Left ventricle myocardium inferior (tissue), 1 donor: ENCODE data around the gene ARHGAP4. TPM values are rescaled to one million over a fixed set of nuclear protein-coding genes. Genes with fewer than 3 reads are reported as not detected.

Experiments
- DNase-seq: peaks from one replicate; pipeline ENCODE4 v3.0.0-alpha.2; 2020
- H3K27ac ChIP-seq: fragments of 200-600 bp; replicated peaks from 2 replicates; pipeline ENCODE4 v1.8.0; 2021
- H3K27me3 ChIP-seq: fragments of 200-600 bp; 2 replicates; pipeline ENCODE4 v1.8.0; 2021; ENCODE audit warnings: low read depth
- H3K36me3 ChIP-seq: fragments of 200-600 bp; 2 replicates; pipeline ENCODE4 v1.8.0; 2021
- H3K4me1 ChIP-seq: fragments of 200-600 bp; 2 replicates; pipeline ENCODE4 v1.8.0; 2021
- H3K4me3 ChIP-seq: fragments of 200-600 bp; 2 replicates; pipeline ENCODE4 v1.8.0; 2021; ENCODE audit warnings: mild to moderate bottlenecking, moderate library complexity
- H3K9me3 ChIP-seq: fragments of 200-600 bp; replicated peaks from 2 replicates; pipeline ENCODE4 v1.8.0; 2021
- intact Hi-C: fragments of 100-400 bp; cut with micrococcal nuclease; formaldehyde crosslinking; loops from one replicate; pipeline ENCODE4 v1.11.0; 2022
- total RNA-seq: library from RNA; stranded (reverse); fragmentation: NEBNext Ultra II Directional; extraction: Animal tissue kit (Norgen Biotek cat#: 25700); gene quantifications from one replicate; pipeline ENCODE4 v1.2.1, GENCODE V29; 2021
- TF ChIP-seq, protein P1 (sequence below): fragments of 200-600 bp; IDR thresholded peaks from 2 replicates; pipeline ENCODE4 v1.8.0; 2021; ENCODE audit warnings: antibody characterized with exemption, mild to moderate bottlenecking, borderline replicate concordance
- donor health status: DM: no; HTN: yes; CAD: no; lungs with severe emphysema.

The ARHGAP4 gene
- total RNA-seq, 1 donor from 2014 or later, result 10.0 TPM

- peaks cover 11% of the 10 kb centered on the region for H3K27me3 ChIP-seq
- intact Hi-C loops, result no loop called here
- H3K4me1 ChIP-seq, result no peaks in the 10 kb centered on the region
- no peak overlapping the region for H3K4me3 ChIP-seq
- H3K36me3 ChIP-seq, result no peaks in the 10 kb centered on the region
- TF ChIP-seq, protein P1, sequence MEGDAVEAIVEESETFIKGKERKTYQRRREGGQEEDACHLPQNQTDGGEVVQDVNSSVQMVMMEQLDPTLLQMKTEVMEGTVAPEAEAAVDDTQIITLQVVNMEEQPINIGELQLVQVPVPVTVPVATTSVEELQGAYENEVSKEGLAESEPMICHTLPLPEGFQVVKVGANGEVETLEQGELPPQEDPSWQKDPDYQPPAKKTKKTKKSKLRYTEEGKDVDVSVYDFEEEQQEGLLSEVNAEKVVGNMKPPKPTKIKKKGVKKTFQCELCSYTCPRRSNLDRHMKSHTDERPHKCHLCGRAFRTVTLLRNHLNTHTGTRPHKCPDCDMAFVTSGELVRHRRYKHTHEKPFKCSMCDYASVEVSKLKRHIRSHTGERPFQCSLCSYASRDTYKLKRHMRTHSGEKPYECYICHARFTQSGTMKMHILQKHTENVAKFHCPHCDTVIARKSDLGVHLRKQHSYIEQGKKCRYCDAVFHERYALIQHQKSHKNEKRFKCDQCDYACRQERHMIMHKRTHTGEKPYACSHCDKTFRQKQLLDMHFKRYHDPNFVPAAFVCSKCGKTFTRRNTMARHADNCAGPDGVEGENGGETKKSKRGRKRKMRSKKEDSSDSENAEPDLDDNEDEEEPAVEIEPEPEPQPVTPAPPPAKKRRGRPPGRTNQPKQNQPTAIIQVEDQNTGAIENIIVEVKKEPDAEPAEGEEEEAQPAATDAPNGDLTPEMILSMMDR, result no peak
- no peak for DNase-seq
- H3K9me3 ChIP-seq, result no peaks in the 10 kb centered on the region
- H3K27ac ChIP-seq, result no peak overlapping the region
Observed at GRCh38 chrX:153864561-153865320, 61.3 kb downstream of the ARHGAP4 start.

DNA sequence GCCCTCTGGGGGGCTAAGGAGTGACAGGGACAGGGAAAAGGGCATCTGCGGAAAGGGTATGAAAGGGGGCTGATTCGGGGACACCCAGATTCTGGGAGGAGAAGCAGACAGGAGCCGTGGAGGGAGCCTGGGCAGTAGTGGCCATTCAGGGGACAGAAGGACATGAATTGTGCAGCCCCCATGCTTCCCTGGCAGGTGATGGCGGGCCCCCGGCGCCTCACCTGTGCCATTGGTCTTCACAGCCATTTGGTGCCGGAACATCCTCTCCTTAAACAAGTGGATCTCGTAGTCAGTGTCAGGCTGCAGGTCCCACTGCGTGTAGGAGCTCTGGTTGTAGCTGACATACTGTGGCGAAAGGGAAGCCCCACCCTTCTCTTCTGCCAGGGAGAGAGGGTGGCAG is 62.0 kb downstream of the ARHGAP4 start:
- Histone ChIP-seq H3K9me3 (no peaks in the 10 kb centered on the region), H3K36me3 (no peaks in the 10 kb centered on the region), H3K4me1 (no peaks in the 10 kb centered on the region), H3K27me3 (peaks cover 11% of the 10 kb centered on the region), H3K27ac (no peak overlapping the region), H3K4me3 (no peak overlapping the region)
- intact Hi-C loops, result no loop called here
- TF ChIP-seq, protein P1, result no peak
- no peak for DNase-seq

- Histone ChIP-seq H3K9me3 (no peaks in the 10 kb centered on the region), H3K27me3 (peaks cover 11% of the 10 kb centered on the region), H3K4me1 (no peaks in the 10 kb centered on the region), H3K36me3 (no peaks in the 10 kb centered on the region), H3K4me3 (no peak overlapping the region), H3K27ac (no peak overlapping the region)
- no peak for DNase-seq
- TF ChIP-seq, protein P1, result no peak
- intact Hi-C loops, result no loop called here
Observed at GRCh38 chrX:153863251-153863991, 62.6 kb downstream of the ARHGAP4 start.

- Histone ChIP-seq H3K27me3 (peaks cover 11% of the 10 kb centered on the region), H3K4me1 (no peaks in the 10 kb centered on the region), H3K27ac (no peak overlapping the region), H3K4me3 (no peak overlapping the region), H3K36me3 (no peaks in the 10 kb centered on the region), H3K9me3 (no peaks in the 10 kb centered on the region)
- intact Hi-C loops, result no loop called here
- TF ChIP-seq, protein P1, result no peak
- no peak for DNase-seq
Observed at GRCh38 chrX:153862369-153863250, 63.5 kb downstream of the ARHGAP4 start.

- H3K27ac ChIP-seq, result no peak overlapping the region
- intact Hi-C loops, result no loop called here
- H3K9me3 ChIP-seq, result no peaks in the 10 kb centered on the region
- TF ChIP-seq, protein P1, result no peak
- no peak for DNase-seq
- no peak overlapping the region for H3K4me3 ChIP-seq
- no peaks in the 10 kb centered on the region for H3K4me1 ChIP-seq
- H3K36me3 ChIP-seq, result no peaks in the 10 kb centered on the region
- peaks cover 11% of the 10 kb centered on the region for H3K27me3 ChIP-seq
Observed at GRCh38 chrX:153861733-153862310, 64.2 kb downstream of the ARHGAP4 start.
